ENCODE measurements around the gene CADPS.

DNA sequence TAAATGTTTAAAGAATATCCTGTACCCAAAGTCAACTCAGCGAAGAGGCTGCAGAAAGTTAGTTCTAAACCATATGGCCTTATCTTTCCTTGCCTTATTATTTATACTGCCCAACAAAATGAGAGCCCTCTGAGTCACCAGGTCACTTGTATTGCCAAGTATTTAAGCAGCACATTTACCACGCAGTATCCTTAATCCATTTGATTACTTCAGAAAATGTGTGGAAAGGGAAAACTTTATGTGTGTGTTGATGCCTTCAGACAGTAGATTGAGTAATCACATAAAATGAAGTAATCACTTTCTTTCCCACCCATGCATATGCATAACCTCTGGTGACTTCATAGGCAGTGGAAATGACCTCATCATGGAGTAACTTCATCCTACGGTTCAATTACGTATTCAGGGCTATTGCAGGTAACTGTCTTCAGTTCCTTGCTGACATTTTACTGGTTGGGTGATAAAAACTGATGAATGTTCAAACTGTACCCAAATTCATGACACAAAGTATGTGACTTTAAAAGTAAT is 7.5 kb upstream of the CADPS start:
- TF ChIP-seq, protein P1, sequence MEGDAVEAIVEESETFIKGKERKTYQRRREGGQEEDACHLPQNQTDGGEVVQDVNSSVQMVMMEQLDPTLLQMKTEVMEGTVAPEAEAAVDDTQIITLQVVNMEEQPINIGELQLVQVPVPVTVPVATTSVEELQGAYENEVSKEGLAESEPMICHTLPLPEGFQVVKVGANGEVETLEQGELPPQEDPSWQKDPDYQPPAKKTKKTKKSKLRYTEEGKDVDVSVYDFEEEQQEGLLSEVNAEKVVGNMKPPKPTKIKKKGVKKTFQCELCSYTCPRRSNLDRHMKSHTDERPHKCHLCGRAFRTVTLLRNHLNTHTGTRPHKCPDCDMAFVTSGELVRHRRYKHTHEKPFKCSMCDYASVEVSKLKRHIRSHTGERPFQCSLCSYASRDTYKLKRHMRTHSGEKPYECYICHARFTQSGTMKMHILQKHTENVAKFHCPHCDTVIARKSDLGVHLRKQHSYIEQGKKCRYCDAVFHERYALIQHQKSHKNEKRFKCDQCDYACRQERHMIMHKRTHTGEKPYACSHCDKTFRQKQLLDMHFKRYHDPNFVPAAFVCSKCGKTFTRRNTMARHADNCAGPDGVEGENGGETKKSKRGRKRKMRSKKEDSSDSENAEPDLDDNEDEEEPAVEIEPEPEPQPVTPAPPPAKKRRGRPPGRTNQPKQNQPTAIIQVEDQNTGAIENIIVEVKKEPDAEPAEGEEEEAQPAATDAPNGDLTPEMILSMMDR (conservative IDR thresholded peaks at IDR 0.05), result no peak
- no peak for TF ChIP-seq ZFX (IDR thresholded peaks at IDR 0.05)
